ENCODE data around the gene CLCN5.

The CLCN5 gene

DNA sequence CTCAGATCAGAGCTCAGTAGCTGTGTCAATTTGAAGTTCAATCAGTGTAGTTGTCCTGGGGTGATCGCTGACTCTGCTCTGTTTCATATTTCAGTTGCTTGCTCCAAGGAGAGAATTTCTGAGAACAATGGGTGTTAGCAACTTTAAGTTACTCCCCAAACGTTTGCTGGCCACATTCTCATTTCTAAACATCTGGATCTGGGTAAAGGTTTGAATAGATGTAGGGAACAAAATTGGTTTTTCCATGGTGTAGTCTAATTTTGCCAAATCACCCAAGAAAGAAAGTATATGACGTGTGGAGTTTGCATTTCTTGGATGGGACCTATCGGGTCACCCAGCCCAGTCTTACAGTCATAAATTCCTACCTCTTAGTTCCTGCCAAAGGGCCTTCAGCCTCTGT is 174.7 kb downstream of the CLCN5 start:
- no peak for DNase-seq

DNA sequence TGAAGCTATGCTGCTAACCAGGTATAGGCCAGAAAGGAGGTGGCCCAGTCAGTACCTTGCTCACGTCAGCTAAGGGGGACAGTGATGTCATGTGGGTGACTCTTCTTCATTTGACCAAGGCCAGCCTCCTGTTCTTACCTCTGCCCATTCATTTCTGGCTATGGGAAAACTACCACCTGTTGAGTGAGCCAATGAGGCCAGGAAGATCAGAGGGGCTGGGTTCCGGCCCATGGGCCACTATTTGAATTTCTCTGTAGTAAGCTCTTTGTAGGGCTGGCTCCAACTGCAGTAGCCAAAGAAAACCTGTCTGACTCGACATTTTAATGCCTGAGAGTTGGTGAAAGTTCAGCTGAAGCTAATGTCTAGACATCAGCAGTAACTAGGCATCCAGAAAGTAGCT is 175.8 kb downstream of the CLCN5 start:
- no peak for DNase-seq

DNA sequence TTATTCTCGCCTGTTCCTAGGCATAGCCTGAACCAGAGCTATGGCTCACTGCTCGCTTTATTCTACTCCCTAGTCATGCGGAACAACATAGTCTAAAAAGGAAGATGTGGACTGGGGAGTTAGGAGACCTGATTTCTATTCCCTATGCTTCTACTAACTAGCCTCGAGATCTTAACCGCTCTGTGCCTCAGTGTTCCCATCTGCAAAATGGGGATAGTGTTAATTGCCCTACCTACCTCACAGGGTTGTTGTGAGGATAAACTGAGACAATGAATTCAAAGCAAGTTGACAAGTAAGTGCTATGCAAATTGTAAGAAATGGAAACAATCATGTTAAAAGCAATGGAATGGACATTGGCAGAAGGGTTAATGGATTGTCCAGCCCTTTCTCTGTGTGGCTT is 176.4 kb downstream of the CLCN5 start:
- no peak for DNase-seq

DNA sequence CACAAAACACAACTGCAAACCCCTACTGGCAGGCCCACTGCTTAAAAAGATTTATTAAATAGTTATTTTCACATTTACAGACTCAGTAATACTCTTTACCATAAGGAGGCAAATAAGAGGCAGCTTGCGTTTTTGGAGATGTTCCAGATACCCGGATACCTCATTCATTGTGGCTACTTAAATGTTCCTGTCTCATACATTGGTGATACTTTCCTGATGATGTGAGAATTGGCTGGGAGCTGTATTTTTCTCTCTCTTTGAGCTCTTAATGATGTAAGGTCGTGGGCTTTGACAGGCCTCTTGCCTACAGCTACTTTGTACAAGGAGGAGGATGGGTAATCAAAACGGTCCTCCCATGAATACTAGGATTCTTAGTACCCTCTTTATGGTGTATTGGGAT is 176.9 kb downstream of the CLCN5 start:
- no peak for DNase-seq

DNA sequence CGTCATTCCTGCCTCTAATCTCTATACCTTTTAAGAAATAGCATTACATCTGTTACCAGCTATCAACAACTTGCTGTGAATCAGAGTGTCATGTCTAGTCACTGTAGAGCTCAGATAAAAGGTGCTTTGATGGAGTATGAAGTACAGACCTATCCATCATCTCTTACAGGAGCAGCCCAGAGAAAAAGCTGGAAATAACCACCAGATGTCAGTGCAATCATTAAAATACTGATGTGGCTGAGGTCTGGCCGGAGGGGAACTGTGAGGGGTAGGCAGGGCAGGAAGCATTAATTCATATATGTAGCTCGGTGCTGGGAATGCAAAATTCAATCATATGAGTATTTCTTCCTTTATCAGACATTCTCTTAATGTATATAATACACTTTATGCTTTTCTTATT is 177.8 kb downstream of the CLCN5 start:
- DNase-seq: peak; percentile 5

DNA sequence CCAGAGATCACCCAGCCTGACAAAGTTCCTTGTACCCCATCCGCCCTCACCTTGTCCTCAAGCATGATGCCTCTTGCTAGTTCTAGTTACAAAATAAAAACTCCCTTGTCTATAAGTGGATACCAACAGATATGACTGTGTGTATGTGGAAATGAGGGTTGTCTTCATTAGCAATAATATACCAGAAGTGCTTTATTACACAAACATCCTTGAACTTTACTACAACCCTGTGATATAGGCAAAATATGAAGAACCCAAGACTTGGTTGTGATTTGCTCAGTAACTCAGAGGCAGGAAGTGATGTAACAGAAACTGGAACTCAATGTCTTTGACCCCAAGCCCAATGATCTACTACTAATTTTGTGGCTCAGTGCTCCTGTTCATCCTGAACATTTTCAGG is 180.8 kb downstream of the CLCN5 start:
- DNase-seq: no peak

DNA sequence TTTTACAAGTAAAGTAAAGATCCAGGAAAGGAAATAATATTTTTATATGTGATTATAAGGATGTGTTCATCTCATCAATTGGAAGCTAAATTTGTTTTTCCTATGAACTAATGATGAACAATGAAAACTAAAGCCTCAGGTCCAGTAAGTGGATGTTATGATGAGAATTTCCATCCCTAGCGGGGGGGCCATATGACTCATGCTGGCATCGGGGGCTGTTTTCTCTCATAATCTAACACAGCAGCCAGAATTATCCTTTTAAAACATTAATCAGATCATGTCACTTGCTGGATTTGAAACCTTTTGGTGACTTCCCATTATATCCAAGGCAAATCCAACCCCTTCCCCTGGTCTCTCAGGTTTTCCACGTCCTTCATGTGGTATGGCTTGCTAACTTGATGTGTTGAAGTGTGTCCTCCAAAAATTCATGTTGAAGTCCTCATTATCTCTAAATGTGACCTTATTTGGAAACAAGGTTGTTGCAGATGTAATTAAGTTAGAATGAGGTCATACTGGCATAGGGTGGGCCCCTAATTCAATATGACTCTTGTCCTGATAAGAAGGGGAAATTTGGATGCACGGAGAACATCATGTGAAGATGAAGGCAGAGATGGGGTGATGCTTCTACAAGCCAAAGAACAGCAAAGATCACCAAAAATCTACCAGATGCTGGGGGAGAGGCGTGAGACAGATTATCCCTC is 181.6 kb downstream of the CLCN5 start:
- DNase-seq: no peak

DNA sequence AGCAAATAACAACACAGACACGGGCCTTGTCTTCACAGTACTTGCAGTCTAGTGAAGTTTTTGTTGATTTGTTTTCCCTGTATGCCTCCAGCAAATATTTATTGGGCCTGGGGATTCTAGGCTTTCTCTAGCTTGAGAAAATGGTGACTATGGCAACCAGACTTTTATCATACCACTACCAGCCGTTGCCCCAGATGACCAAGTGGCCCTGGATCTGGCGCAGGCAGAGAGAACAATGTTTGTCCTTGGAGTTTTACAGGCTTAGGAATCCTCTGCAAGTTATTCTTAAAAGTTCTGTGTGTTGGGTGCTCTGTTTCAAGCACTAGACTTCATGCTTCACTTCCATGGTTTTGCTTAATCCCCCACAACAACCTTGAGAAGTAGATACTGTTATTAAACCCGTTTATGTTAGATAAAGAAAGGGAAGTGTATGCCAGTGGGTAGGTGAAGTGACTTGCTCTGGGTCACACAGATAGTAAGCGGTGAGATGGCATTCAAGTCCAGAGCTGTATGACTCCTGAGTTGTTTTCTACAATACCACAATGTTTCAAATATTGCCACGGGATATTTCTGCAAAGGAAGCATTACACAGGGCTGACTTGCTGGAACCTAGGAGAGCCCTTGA is 183.8 kb downstream of the CLCN5 start:
- DNase-seq: no peak

DNA sequence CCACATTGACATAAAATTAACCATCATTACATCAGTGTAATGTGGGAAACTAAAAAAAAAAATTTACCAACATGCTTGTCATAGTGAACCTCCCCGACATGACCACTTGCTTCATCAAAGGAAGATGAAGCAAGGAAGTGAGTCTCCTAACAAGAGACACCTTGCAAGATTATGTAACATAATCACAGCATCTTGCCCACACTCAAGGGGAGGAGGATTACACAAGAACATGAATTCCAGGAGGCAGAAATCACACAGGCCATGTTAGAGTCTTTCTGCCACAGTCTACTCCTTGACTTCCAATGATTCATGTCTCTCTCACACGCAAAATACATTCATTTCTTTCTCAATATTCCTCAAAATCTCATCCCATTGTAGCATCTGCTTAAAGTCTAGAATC is 185.1 kb downstream of the CLCN5 start:
- DNase-seq: no peak

DNA sequence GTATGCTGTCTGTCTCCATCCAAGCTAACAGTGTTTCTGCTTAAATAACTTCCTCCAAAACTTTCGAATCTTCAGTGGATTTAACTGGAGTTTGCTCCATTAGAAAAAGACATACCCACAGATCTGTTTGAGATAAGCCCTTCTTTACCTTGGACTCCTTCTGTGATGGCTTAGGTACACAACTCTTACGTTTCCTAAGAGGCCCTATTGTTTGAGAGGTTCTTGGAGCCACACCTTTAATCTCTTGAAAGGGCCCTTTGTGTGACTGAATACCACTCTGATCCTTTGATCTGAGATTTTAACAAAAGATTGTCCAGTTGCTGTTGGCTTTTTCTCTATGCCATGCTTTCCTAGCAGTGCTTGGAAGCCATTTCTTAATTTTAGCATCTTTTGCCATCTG is 185.9 kb downstream of the CLCN5 start:
- DNase-seq: no peak

DNA sequence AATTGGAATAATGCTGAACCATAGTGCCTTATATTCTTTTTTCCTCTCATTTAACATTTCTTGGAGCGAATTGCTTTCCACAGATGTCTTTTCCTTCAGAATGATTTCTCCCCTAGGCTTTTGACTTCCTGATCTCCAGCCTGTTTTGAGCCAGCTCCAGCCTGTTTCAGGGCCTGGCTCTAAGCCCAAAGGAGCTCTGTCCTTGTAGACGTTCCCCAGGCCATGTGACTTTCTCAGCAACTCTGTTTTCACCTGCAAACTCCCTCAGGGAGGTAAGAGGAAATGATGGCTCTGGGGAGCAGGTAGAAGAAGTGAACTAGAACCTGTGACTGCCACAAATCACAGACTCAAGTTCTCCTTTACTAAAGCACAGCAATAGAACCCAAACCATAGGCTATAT is 189.3 kb downstream of the CLCN5 start:
- no peak for DNase-seq

DNA sequence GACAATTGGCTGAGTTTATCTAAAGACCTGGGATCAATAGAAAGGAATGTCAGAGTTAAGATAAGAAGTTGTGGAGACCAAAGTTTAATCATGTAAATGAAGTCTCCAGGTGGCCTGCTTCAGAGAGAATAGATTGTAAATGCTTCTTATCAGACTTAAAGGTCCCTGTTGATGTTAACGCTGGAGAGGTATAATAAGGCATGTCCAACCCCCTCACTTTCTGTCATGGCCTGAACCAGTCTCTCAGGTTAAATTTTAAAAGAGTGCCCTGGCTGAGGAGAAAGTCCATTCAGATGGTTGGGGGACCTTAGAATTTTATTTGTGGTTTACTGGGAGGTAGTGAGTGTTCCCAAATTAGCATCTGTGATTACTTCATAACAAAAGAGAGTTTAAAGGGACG is 191.7 kb downstream of the CLCN5 start:
- DNase-seq: no peak

DNA sequence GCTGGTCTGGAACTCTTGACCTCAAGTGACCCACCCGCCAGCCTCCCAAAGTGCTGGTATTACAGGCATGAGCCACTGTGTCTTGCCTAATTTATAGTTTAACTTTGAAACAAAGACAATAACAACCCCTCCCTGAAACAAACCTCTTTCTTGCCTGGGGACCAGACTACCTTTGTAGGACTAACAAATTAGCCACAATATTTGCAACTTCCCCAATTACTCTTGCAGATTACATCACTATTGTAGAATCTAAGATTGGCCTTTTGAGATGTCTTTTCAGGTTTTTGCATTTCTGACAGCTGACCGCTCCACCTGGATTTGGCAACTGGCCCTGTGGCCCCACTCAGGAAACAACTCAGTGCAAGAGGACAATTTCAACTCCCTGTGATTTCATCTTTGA is 193.6 kb downstream of the CLCN5 start:
- DNase-seq: no peak

DNA sequence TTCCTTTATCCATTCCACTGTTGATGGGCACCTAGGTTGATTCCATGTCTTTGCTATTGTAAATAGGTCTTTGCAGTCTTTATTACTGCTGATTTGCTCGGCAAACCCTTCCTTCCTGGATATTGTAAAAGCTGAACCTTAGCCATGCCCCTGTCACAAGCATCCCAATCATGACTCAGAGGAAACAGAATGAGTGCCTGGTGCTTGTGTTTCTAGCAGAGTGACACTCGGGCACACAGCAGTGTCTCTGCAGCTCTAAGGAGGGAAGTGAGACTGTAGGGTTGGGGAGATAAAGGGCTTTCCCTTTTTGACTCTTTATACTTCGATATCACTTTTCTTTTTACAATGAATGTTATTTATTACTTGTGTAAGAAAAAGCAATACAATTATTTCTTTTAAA is 195.1 kb downstream of the CLCN5 start:
- DNase-seq: no peak

DNA sequence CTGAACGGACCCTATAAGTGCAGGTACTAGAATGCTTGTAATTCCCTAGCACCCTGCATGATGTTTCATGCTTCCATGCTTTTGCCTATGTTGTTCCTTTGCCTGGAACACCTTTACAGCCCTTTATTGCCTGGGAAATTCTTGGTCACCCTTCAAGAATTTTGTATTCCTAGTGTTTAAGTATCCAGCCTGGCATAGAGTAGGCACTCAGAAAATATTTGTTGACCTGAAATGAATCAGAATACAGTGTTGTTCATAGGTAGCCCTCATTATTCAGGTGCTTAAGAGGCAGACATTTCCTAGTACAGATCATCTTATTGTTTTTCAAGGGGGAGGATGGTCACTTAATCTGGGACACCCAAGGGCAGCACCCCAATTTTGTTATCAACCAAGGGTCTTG is 203.1 kb downstream of the CLCN5 start:
- no peak for DNase-seq

DNA sequence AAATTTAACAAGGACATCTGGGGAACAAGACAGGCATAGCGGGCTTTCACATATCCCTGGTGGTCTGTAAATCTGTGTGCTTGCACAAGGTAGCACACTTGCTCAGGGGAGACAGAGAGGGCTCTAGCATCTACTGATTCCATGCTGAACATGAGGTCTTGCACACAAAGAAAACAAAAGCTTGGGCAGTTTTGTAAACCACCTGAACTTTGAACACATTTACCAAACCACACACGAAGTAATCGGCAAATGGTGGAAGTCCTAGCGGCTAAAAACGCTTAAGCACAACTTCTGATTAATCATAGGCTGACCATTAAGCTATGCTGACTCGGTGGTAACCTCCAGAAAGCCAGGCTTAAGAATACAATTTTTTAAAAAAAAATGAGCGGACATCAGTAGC is 225.6 kb downstream of the CLCN5 start:
- no peak for DNase-seq

Measured in activated CD4-positive, alpha-beta T cell treated with anti-CD3 and anti-CD28 coated beads, Interleukin-2, amount 50 U/mL, for 16 hours (primary cell).